GM23248 (cell line): Measurements from ENCODE around the gene MYO10. TPM values are rescaled to one million over a fixed set of nuclear protein-coding genes. Genes with fewer than 3 reads are reported as not detected.
A peak's percentile ranks its signal among the peaks of the same experiment; 100 is the strongest.

Experiments
- DNase-seq: peaks from one replicate; pipeline ENCODE4 v3.0.0-alpha.2; 2015
- H2AFZ ChIP-seq: fragments of 200-600 bp; sonication (generic); 2 replicates; pipeline ENCODE4 v1.6.1; 2016; ENCODE audit warnings: antibody characterized with exemption
- H3F3A ChIP-seq: fragments of 200-600 bp; sonication (generic); 2 replicates; pipeline ENCODE4 v1.6.1; 2016; ENCODE audit warnings: mild to moderate bottlenecking, antibody characterized with exemption, mixed run types; ENCODE audit not compliant: insufficient read depth
- H3K27ac ChIP-seq: fragments of 200-600 bp; sonication (generic); 2 replicates; pipeline ENCODE4 v1.5.1; 2016; ENCODE audit warnings: mild to moderate bottlenecking
- H3K27me3 ChIP-seq: fragments of 200-600 bp; sonication (generic); replicated peaks from 2 replicates; pipeline ENCODE4 v1.6.1; 2016; ENCODE audit warnings: mild to moderate bottlenecking; ENCODE audit not compliant: insufficient read depth
- H3K36me3 ChIP-seq: fragments of 200-600 bp; sonication (generic); 2 replicates; pipeline ENCODE4 v1.6.1; 2016; ENCODE audit warnings: low read depth, mild to moderate bottlenecking
- H3K4me1 ChIP-seq: fragments of 200-600 bp; sonication (generic); 2 replicates; pipeline ENCODE4 v1.6.1; 2016; ENCODE audit warnings: mild to moderate bottlenecking; ENCODE audit not compliant: insufficient read depth
- H3K4me2 ChIP-seq: fragments of 200-600 bp; sonication (generic); one replicate; pipeline ENCODE4 v1.6.1; 2016; ENCODE audit warnings: mild to moderate bottlenecking; ENCODE audit not compliant: unreplicated experiment
- H3K4me3 ChIP-seq: fragments of 200-600 bp; sonication (generic); 2 replicates; pipeline ENCODE4 v1.5.1; 2016; ENCODE audit warnings: mild to moderate bottlenecking
- H3K79me2 ChIP-seq: fragments of 200-600 bp; sonication (generic); 2 replicates; pipeline ENCODE4 v1.6.1; 2016; ENCODE audit warnings: mild to moderate bottlenecking; ENCODE audit not compliant: insufficient read depth
- H3K9ac ChIP-seq: fragments of 200-600 bp; sonication (generic); 2 replicates; pipeline ENCODE4 v1.6.1; 2016; ENCODE audit warnings: mild to moderate bottlenecking
- H3K9me2 ChIP-seq: fragments of 200-600 bp; sonication (generic); 2 replicates; pipeline ENCODE4 v1.6.1; 2016; ENCODE audit warnings: mixed run types, mild to moderate bottlenecking, moderate library complexity; ENCODE audit not compliant: insufficient read depth
- H3K9me3 ChIP-seq: fragments of 200-600 bp; sonication (generic); one replicate; pipeline ENCODE4 v1.6.1; 2017; ENCODE audit warnings: low read depth
- H4K20me1 ChIP-seq: fragments of 200-600 bp; sonication (generic); 2 replicates; pipeline ENCODE4 v1.6.0; 2016; ENCODE audit not compliant: insufficient read depth
- EZH2 ChIP-seq: fragments of 200-600 bp; sonication (generic); IDR thresholded peaks from 2 replicates; pipeline ENCODE4 v1.6.1; 2018; ENCODE audit warnings: antibody characterized with exemption, mild to moderate bottlenecking; ENCODE audit not compliant: insufficient read depth, poor library complexity, severe bottlenecking
- EZH2phosphoT487 ChIP-seq: fragments of 200-600 bp; sonication (generic); IDR thresholded peaks from 2 replicates; pipeline ENCODE4 v1.6.1; 2018; ENCODE audit warnings: antibody characterized with exemption, moderate library complexity, mild to moderate bottlenecking, low read depth; ENCODE audit not compliant: insufficient read depth
- WGBS, 2 experiments: methylation state at CpG; one replicate each; pipeline ENCODE4 v1.1.6; 2015 to 2017; ENCODE audit warnings: low lambda C conversion rate in 2 of 2, low coverage in 1 of 2; ENCODE audit errors: missing lambda C conversion rate in 2 of 2; 5-methylcytosine and 5-hydroxymethylcytosine counted together
- in situ Hi-C: fragments of 300-500 bp; cut with MboI; formaldehyde crosslinking; loops from 2 replicates; pipeline ENCODE4 v1.15.0; 2020
- polyA plus RNA-seq: library from polyadenylated mRNA; unstranded; fragments of >200 nt; fragmentation: Nextera tagmentation; extraction: Ambion mirVana; gene quantifications from 2 replicates; pipeline ENCODE4 v1.2.1, GENCODE V29; 2016
- total RNA-seq: library from RNA; depleted of rRNA; stranded (reverse); fragments of >200 nt; shearing (Covaris generic); gene quantifications from 2 replicates; pipeline ENCODE4 v1.2.3, GENCODE V29; 2014

The MYO10 gene
- total and polyA plus RNA-seq, 2 experiments from 2014 or later, result 43.2 to 47.0 TPM

GRCh38 chr5:16981700-16982099, 45.6 kb upstream of the MYO10 start:
- Histone ChIP-seq H4K20me1 (no peaks in the 10 kb centered on the region), H3K9me3 (no peaks in the 10 kb centered on the region), H3F3A (no peaks in the 10 kb centered on the region), H2AFZ (no peak overlapping the region), H3K27me3 (no peaks in the 10 kb centered on the region), H3K36me3 (no peaks in the 10 kb centered on the region), H3K9me2 (no peaks in the 10 kb centered on the region), H3K4me2 (no peak overlapping the region), H3K79me2 (no peaks in the 10 kb centered on the region), H3K27ac (no peak overlapping the region), H3K9ac (no peak overlapping the region), H3K4me3 (no peak overlapping the region), H3K4me1 (no peaks in the 10 kb centered on the region)
- no peak for DNase-seq
- WGBS, 2 experiments, result 88 to 89% methylated on average over 8 of the region's 8 CpGs
- no peak for TF ChIP-seq EZH2
- no peak for TF ChIP-seq EZH2phosphoT487
- in situ Hi-C loops, result no loop called here

- H3K9me2 ChIP-seq, result no peaks in the 10 kb centered on the region
- H3K36me3 ChIP-seq, result no peaks in the 10 kb centered on the region
- DNase-seq, result peak; percentile 36
- H3K27me3 ChIP-seq, result no peaks in the 10 kb centered on the region
- no peak overlapping the region for H3K4me2 ChIP-seq
- H3K79me2 ChIP-seq, result no peaks in the 10 kb centered on the region
- H3K9me3 ChIP-seq, result no peaks in the 10 kb centered on the region
- no peaks in the 10 kb centered on the region for H3K4me1 ChIP-seq
- no peak overlapping the region for H3K9ac ChIP-seq
- TF ChIP-seq EZH2 (no peak), EZH2phosphoT487 (no peak)
- in situ Hi-C loops, result no loop called here
- H3F3A ChIP-seq, result no peaks in the 10 kb centered on the region
- no peak overlapping the region for H2AFZ ChIP-seq
- H3K27ac ChIP-seq, result no peak overlapping the region
- no peaks in the 10 kb centered on the region for H4K20me1 ChIP-seq
- WGBS, 2 experiments, result 55 to 59% methylated on average over 3 of the region's 3 CpGs
- no peak overlapping the region for H3K4me3 ChIP-seq
These were observed 44.9 kb upstream of the MYO10 start for GRCh38 chr5:16980983-16981382.

- Histone ChIP-seq H2AFZ (no peak overlapping the region), H3K27ac (no peak overlapping the region), H3F3A (no peaks in the 10 kb centered on the region), H3K4me3 (no peak overlapping the region), H3K9me2 (no peaks in the 10 kb centered on the region), H3K27me3 (no peaks in the 10 kb centered on the region), H3K9ac (no peak overlapping the region), H4K20me1 (no peaks in the 10 kb centered on the region), H3K4me1 (no peaks in the 10 kb centered on the region), H3K4me2 (no peak overlapping the region), H3K79me2 (no peaks in the 10 kb centered on the region), H3K9me3 (no peaks in the 10 kb centered on the region), H3K36me3 (no peaks in the 10 kb centered on the region)
- TF ChIP-seq EZH2phosphoT487 (no peak), EZH2 (no peak)
- no peak for DNase-seq
- in situ Hi-C loops, result no loop called here
These were observed 42.2 kb upstream of the MYO10 start for GRCh38 chr5:16978296-16978695.

DNA sequence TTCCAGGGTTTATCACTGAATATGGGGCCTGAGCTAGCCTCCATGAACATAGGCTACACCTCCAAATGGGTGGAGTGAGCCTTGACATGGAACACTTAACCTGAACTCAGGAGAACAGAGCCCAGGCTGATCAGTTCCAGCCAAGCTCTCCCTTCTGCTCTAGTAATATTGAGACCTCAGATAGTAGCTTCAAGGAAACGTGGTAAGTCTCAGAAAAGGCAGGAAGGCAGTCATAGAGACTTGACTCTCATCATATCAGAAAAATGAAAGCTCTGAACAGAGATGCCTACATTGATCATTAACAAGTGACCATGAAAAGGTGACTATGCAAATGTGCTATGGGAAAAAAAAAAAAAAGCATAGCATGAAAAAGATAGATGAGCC, 40.5 kb upstream of the MYO10 start:
- Histone ChIP-seq H3K4me1 (no peaks in the 10 kb centered on the region), H4K20me1 (no peaks in the 10 kb centered on the region)
- in situ Hi-C loops, result no loop called here

GRCh38 chr5:16975950-16976624, 40.0 kb upstream of the MYO10 start:
- no peak overlapping the region for H2AFZ ChIP-seq
- H3K27ac ChIP-seq, result no peak overlapping the region
- H3K36me3 ChIP-seq, result no peaks in the 10 kb centered on the region
- no peaks in the 10 kb centered on the region for H3F3A ChIP-seq
- no peak for DNase-seq
- no peaks in the 10 kb centered on the region for H3K9me3 ChIP-seq
- H3K9me2 ChIP-seq, result no peaks in the 10 kb centered on the region
- 0 out of 2 replicates have a peak, but pooled peaks cover under 1% of the 10 kb centered on the region for H3K4me1 ChIP-seq
- no peaks in the 10 kb centered on the region for H4K20me1 ChIP-seq
- no peak overlapping the region for H3K4me3 ChIP-seq
- in situ Hi-C loops, result no loop called here
- no peak overlapping the region for H3K4me2 ChIP-seq
- no peaks in the 10 kb centered on the region for H3K79me2 ChIP-seq
- H3K27me3 ChIP-seq, result no peaks in the 10 kb centered on the region
- TF ChIP-seq EZH2phosphoT487 (no peak), EZH2 (no peak)
- no peak overlapping the region for H3K9ac ChIP-seq
- WGBS, 2 experiments, result 88 to 90% methylated on average over 2 of the region's 2 CpGs

More for the DNA sequence above, 40.5 kb upstream of the MYO10 start:
- Histone ChIP-seq H3K9me2 (no peaks in the 10 kb centered on the region), H3K79me2 (no peaks in the 10 kb centered on the region), H2AFZ (no peak overlapping the region), H3K4me2 (no peak overlapping the region), H3K9ac (no peak overlapping the region), H3K27ac (no peak overlapping the region), H3K4me3 (no peak overlapping the region), H3F3A (no peaks in the 10 kb centered on the region), H3K27me3 (no peaks in the 10 kb centered on the region), H3K9me3 (no peaks in the 10 kb centered on the region), H3K36me3 (no peaks in the 10 kb centered on the region)
- 48 to 61% methylated on average over 1 of the region's 1 CpG for WGBS, 2 experiments
- TF ChIP-seq EZH2phosphoT487, result no peak
- TF ChIP-seq EZH2, result no peak
- no peak for DNase-seq
